Coronary artery (tissue), 2 donors: ENCODE data around the gene GBP5.
"Not testable (repeated sequence)": the region's sequence is repeated elsewhere in the genome, so short reads cannot be mapped to it uniquely, and the experiment has no call there.

ENCODE experiments used
- DNase-seq: peaks from one replicate; pipeline ENCODE4 v3.0.0-alpha.2; 2017; ENCODE audit warnings: low spot score
- H3K27ac ChIP-seq, 2 donors: fragments of 200-600 bp; sonication (generic); one replicate each; pipeline ENCODE4 v1.5.1; 2016 to 2019
- H3K4me3 ChIP-seq: fragments of 200-600 bp; sonication (generic); 2 replicates; pipeline ENCODE4 v1.5.1; 2016; ENCODE audit warnings: mild to moderate bottlenecking, moderate library complexity
- CTCF ChIP-seq: fragments of 200-600 bp; sonication (generic); IDR thresholded peaks from one replicate; pipeline ENCODE4 v1.5.1; 2019; ENCODE audit warnings: antibody characterized with exemption

Gene GBP5

GRCh38 chr1:89269277-89269676 is 3.4 kb downstream of the GBP5 start:
- DNase-seq = no peak
- no peak for TF ChIP-seq CTCF
- Histone ChIP-seq H3K4me3 (no peak overlapping the region), H3K27ac (no peak overlapping the region)

- no peak overlapping the region for H3K27ac ChIP-seq
- DNase-seq = no peak
- H3K4me3 ChIP-seq = no peak overlapping the region
- TF ChIP-seq CTCF = no peak
These were observed 10.0 kb downstream of the GBP5 start for GRCh38 chr1:89262643-89263042.

DNA sequence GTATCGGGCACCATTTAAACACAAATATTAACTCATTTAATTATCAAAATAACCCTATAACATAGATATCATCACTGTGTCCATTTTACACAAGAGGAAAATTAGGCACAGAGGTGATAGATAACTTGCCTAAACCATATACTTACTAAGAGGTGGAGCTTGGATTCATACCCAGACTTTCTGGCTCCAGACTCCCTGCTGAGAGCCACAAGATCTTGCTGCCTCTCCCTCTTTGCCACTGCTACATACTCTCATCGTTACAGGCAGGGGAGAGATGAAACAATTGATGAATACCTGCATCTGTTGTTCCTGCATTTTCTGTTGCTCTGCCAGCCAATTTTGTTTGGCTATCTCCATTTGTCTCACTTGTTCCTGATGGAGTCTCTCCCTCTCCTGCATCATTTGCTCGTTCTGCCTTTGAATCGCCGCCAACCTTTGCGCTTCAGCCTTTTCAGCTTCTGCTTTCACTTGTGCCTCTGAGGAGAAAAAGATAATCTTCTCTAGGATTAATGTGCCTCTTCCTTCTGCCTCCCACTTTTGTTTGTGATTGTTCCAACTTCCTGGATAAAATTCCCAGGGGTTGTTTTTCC is 10.6 kb downstream of the GBP5 start:
- H3K27ac ChIP-seq = no peak overlapping the region
- DNase-seq = no peak
- no peak for TF ChIP-seq CTCF
- peak overlapping the region; percentile 62 for H3K4me3 ChIP-seq

DNA sequence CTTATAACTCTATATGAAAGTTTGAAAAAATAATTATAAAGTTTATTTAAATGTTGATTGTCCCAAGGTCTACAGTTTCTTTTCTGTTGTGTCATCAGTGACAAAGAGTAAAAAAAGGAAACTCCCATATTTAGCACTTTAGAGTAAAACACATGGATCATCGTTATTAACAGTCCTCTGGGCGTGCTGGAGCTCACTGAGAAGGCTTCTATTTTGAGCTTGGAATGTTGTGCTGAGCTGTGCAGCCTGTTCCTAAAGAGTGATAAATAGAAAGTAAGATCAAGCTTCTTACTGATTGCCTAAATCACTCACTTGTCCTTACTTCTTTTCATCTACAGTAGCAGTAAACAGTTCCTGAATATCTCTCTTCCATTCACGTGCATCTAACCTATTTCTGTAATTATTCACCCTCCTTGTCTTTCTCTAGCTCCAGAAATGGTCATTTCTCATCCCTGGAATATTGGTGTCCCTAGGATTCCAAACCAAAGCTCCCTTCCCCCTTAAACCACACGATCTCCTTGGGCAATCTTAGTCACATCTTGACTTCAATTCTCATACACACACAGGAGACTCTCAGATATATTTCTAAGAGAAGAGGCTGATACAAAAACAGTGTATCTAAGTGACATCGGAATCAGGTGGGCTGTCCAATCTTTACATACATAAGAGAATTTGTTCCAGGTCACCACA is 11.9 kb downstream of the GBP5 start:
- Histone ChIP-seq H3K27ac (no peak overlapping the region), H3K4me3 (no peak overlapping the region)
- TF ChIP-seq CTCF = no peak
- DNase-seq = no peak

GRCh38 chr1:89260042-89260441 is 12.6 kb downstream of the GBP5 start:
- no peak overlapping the region for H3K27ac ChIP-seq
- H3K4me3 ChIP-seq = no peak overlapping the region
- no peak for TF ChIP-seq CTCF
- DNase-seq = no peak

DNA sequence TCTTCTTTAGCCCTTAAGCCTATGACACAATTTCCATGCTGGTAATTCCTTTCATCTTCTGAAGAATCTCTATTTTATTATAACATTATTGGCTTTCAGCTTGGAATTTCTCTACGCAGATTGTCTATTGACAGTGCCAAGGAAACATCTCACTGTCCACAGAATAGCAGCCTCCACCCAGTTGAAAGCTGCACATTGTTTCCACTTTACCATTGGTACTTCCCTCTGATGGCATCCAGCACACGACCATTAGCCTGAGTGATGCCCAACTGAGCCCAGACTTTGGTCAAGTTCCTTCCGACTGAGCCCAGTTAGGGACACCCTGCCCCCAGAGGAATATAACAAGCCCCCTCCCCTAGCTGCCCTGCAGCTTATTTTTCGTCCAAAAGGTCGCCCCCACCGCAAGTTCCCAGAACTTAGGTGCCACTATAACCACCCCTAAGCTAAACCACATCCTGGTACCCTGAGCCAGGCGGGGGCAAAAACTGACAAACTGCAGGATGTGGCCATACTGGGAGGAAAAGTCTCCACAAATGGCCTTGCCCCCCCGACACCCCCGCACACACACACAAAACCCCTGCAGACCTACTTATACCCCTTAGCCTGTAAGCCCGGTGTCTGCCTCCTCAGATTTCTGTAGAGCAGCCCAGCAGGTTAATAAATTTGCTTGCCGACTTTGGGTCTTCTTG is 13.2 kb downstream of the GBP5 start:
- DNase-seq = no peak
- no peak overlapping the region for H3K27ac ChIP-seq
- no peak for TF ChIP-seq CTCF
- no peak overlapping the region for H3K4me3 ChIP-seq

DNA sequence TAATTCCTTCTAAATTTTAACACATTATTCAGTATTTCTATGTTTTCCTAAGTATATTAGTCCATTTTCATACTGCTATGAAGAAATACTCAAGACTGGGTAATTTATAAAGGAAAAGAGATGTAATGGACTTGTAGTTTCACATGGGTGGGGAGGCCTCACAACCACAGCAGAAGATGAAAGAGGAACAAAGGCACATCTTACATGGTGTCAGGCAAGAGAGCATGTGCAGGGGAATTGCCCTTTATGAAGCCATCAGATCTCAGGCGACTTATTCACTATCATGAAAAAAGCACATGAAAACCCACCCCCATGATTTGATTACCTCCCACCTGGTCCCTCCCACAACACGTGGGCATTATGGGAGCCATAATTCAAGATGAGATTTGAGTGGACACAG is 15.6 kb downstream of the GBP5 start:
- no peak for DNase-seq

DNA sequence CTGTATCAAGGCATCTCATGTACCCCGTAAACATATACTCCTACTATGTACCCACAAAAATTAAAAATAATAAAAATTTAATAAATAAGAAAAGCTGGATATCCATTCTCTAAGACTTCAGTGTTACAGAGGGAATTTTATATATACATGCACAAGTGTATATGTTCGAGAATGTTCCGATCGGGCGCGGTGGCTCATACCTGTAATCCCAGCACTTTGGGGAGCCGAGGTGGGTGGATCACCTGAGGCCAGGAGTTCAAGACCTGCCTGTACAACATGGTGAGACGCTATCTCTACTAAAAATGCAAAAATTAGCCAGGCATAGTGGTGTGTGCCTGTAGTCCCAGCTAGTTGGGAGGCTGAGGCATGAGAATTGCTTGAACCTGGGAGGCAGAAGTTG is 17.1 kb downstream of the GBP5 start:
- DNase-seq, H3K4me3 ChIP-seq, H3K27ac ChIP-seq: not testable (repeated sequence)

More for the DNA sequence above, 15.6 kb downstream of the GBP5 start:
- Histone ChIP-seq H3K4me3 (no peak overlapping the region), H3K27ac (no peak overlapping the region)
- TF ChIP-seq CTCF = no peak
